ENCODE results near the gene ARL14. TPM values are rescaled to one million over a fixed set of nuclear protein-coding genes. Genes with fewer than 3 reads are reported as not detected.

The ARL14 gene
- total and polyA plus RNA-seq, 2 of the 13 experiments (the other 11 are each of a cell fraction or from before 2014, with no cell fraction given) = 0.11 TPM; not detected in 1

DNA sequence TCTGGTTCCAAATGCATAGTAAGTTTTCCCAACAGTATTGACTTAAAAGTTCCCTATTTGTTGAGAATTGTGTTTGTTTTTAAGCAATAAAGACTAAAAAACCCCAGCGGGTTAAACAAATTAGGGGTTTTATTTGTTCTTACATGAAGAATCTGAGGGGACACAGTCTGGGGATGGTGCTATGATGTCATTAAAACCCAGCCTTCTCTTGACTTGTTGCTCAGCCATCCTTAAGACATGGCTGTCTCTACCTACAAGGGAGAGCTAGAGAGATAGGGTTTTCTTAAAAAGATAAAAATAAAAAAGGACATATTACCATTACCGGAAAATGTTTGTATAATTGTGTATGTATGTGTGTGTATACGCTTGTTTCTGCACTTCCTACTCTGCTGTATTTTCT lies 11.7 kb upstream of the ARL14 start:
- no peaks in the 10 kb centered on the region for H3K27me3 ChIP-seq (ENCODE audit: control insufficient read depth in 1 of 2, insufficient read depth in 2 of 2, low read length in 2 of 2)
- ATAC-seq (no peak), DNase-seq (ENCODE audit: low spot score) (no peak), FAIRE-seq (no peak)
- H3K4me2 ChIP-seq (ENCODE audit: low read depth, low read length) = no peak overlapping the region
- no peak overlapping the region for H3K27ac ChIP-seq (ENCODE audit: extremely low read length, insufficient read depth, low read length)
- H2AFZ ChIP-seq (ENCODE audit: low read length) = no peak overlapping the region
- no peak overlapping the region for H3K9ac ChIP-seq (ENCODE audit: insufficient read depth, low read depth, low read length)
- no peaks in the 10 kb centered on the region for H3K36me3 ChIP-seq (replicated peaks in 1 of 2; ENCODE audit: control insufficient read depth in 1 of 2, insufficient read depth in 2 of 2, low read length in 2 of 2)
- no peak overlapping the region for H3K4me3 ChIP-seq (replicated peaks in 1 of 3; ENCODE audit: insufficient read depth in 1 of 3, low read depth in 2 of 3, low read length in 3 of 3)
- intact Hi-C loops (cut with micrococcal nuclease; ENCODE audit: unreplicated experiment) (no loop called here), in situ Hi-C loops (cut with HindIII; ENCODE audit: extremely low pct_ligation_motif_present, low pct_unique_long_range_greater_than_20kb) (no loop called here)
- no peaks in the 10 kb centered on the region for H3K79me2 ChIP-seq (ENCODE audit: insufficient read depth, low read length)
- no peaks in the 10 kb centered on the region for H4K20me1 ChIP-seq (ENCODE audit: insufficient read depth, low read length)
- ChIA-PET CTCF (ENCODE audit: low intra/inter-chr PET ratio, low total read pairs) (no interaction called here), POLR2A (no interaction called here)
- 50% methylated on average over 3 of the region's 3 CpGs for WGBS (ENCODE audit: low lambda C conversion rate)
- H3K4me1 ChIP-seq (ENCODE audit: insufficient read depth, low read length) = no peaks in the 10 kb centered on the region
- H3K9me3 ChIP-seq (ENCODE audit: low read length) = no peaks in the 10 kb centered on the region
- BruUV-seq (replicated peaks) = no TSS peak
- no peak for TF ChIP-seq RCOR2 (CRISPR knock-in tag; IDR thresholded peaks at IDR 0.05)
- TF ChIP-seq, protein P1, sequence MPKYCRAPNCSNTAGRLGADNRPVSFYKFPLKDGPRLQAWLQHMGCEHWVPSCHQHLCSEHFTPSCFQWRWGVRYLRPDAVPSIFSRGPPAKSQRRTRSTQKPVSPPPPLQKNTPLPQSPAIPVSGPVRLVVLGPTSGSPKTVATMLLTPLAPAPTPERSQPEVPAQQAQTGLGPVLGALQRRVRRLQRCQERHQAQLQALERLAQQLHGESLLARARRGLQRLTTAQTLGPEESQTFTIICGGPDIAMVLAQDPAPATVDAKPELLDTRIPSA (CRISPR knock-in tag; IDR thresholded peaks at IDR 0.05; ENCODE audit: borderline replicate concordance) = no peak
- no peak for TF ChIP-seq ZNF337 (CRISPR knock-in tag; IDR thresholded peaks at IDR 0.05; ENCODE audit: borderline replicate concordance, low read depth)
- TF ChIP-seq, protein P2, sequence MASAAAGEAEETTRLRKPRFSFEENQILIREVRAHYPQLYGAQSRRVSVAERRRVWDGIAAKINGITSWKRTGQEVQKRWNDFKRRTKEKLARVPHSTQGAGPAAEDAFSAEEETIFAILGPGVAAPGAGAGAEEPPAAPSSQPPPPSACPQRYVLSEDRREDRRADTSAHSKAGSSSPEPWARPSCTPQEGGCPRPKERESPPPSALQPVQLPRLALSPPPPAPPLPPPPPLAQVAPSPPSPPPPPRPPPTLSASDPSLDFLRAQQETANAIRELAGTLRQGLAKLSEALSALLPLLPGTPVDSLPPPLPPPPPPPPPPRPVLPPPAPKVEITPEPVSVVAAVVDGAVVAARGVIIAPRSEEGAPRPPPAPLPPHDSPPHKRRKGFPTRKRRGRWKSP (CRISPR knock-in tag; IDR thresholded peaks at IDR 0.05) = no peak
- TF ChIP-seq ZNF749 (CRISPR knock-in tag; IDR thresholded peaks at IDR 0.05; ENCODE audit: borderline replicate concordance) = no peak
- TF ChIP-seq NFATC3 (CRISPR knock-in tag; IDR thresholded peaks at IDR 0.05) = no peak
- TF ChIP-seq, protein P3, sequence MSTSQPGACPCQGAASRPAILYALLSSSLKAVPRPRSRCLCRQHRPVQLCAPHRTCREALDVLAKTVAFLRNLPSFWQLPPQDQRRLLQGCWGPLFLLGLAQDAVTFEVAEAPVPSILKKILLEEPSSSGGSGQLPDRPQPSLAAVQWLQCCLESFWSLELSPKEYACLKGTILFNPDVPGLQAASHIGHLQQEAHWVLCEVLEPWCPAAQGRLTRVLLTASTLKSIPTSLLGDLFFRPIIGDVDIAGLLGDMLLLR (CRISPR knock-in tag; IDR thresholded peaks at IDR 0.05) = no peak
- no peak for TF ChIP-seq ZNF850 (CRISPR knock-in tag; conservative IDR thresholded peaks at IDR 0.05)
- TF ChIP-seq ZNF17 (CRISPR knock-in tag; IDR thresholded peaks at IDR 0.05) = no peak
- no peak for TF ChIP-seq ZBTB37 (CRISPR knock-in tag; IDR thresholded peaks at IDR 0.05)
- TF ChIP-seq ZNF792 (CRISPR knock-in tag; IDR thresholded peaks at IDR 0.05) = no peak
- no peak for TF ChIP-seq MYNN (CRISPR knock-in tag; IDR thresholded peaks at IDR 0.05; ENCODE audit: low read depth)
